DND-41 (cell line): ENCODE measurements around the gene FOCAD.

ENCODE experiments used
- ATAC-seq: fragments of 200-7000 bp; cut with Tn5 transposase; 3 replicates; pipeline ENCODE4 v1.9.1; 2021; ENCODE audit warnings: low read depth; ENCODE audit not compliant: insufficient read depth
- DNase-seq: peaks from one replicate; pipeline ENCODE4 v3.0.0-alpha.2; 2020
- H2AFZ ChIP-seq: 2 replicates; pipeline ENCODE4 v1.6.0; 2012; ENCODE audit warnings: low read depth, low read length
- H3K27ac ChIP-seq: 2 replicates; pipeline ENCODE4 v1.5.1; 2012; ENCODE audit warnings: low read length, inconsistent platforms
- H3K27me3 ChIP-seq: fragments of 200-600 bp; sonication (generic); 2 replicates; pipeline ENCODE4 v1.6.0; 2012; ENCODE audit warnings: low read length, mild to moderate bottlenecking, inconsistent platforms; ENCODE audit not compliant: insufficient read depth, poor library complexity
- H3K36me3 ChIP-seq: 2 replicates; pipeline ENCODE4 v1.5.1; 2012; ENCODE audit warnings: low read length, inconsistent platforms; ENCODE audit not compliant: insufficient read depth
- H3K4me1 ChIP-seq: 2 replicates; pipeline ENCODE4 v1.5.1; 2012; ENCODE audit warnings: mild to moderate bottlenecking, low read length; ENCODE audit not compliant: insufficient read depth
- H3K4me2 ChIP-seq: 2 replicates; pipeline ENCODE4 v1.6.0; 2012; ENCODE audit warnings: mild to moderate bottlenecking, moderate library complexity, low read length, inconsistent platforms; ENCODE audit not compliant: insufficient read depth
- H3K4me3 ChIP-seq, 2 experiments: fragments of 200-600 bp in 1 of 2; shearing (Covaris generic) in 1 of 2; 2 replicates each; pipeline ENCODE4 v1.5.1; 2012 to 2016; ENCODE audit warnings: inconsistent platforms in 2 of 2, low read length in 2 of 2, mild to moderate bottlenecking in 2 of 2, low read depth in 1 of 2, moderate library complexity in 1 of 2
- H3K79me2 ChIP-seq: 2 replicates; pipeline ENCODE4 v1.6.0; 2012; ENCODE audit warnings: low read length, inconsistent platforms; ENCODE audit not compliant: insufficient read depth
- H3K9ac ChIP-seq: 2 replicates; pipeline ENCODE4 v1.6.0; 2012; ENCODE audit warnings: low read depth, mild to moderate bottlenecking, inconsistent platforms, low read length, moderate library complexity
- H3K9me3 ChIP-seq: 2 replicates; pipeline ENCODE4 v1.5.1; 2012; ENCODE audit warnings: low read length, moderate library complexity, mild to moderate bottlenecking, inconsistent platforms; ENCODE audit not compliant: insufficient read depth, severe bottlenecking
- H4K20me1 ChIP-seq: 2 replicates; pipeline ENCODE4 v1.6.0; 2012; ENCODE audit warnings: low read length; ENCODE audit not compliant: insufficient read depth
- EZH2 ChIP-seq: IDR thresholded peaks from 3 replicates; pipeline ENCODE4 v1.6.1; 2012; ENCODE audit warnings: borderline replicate concordance, low read depth, mild to moderate bottlenecking, moderate library complexity, low read length, inconsistent platforms; ENCODE audit not compliant: severe bottlenecking
- TF ChIP-seq, protein P1 (sequence below): IDR thresholded peaks from 2 replicates; pipeline ENCODE4 v1.5.1; 2012; ENCODE audit warnings: borderline replicate concordance, low read length, moderate library complexity, mild to moderate bottlenecking; ENCODE audit not compliant: poor library complexity, severe bottlenecking; ENCODE audit errors: extremely low read depth

FOCAD gene

DNA sequence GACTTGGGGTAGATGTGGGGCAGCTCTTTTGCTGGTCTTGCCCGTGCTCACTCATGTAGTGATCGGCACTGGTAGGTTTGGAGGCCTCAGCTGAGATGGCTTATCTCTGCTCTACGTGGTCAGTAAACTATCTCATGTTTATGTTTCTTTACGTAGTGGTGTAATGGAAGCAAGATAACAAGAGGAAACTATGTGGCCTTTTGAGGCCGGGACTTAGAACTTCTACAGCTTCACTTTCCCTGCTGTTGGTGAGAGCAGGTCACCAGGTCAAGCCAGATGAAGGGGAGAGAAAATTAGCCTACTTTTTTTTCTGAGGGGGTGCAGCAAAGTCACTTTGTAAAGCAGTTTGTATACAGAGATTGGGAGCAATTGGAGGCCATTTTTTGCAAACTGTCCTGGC, 8.5 kb downstream of the FOCAD start:
- TF ChIP-seq, protein P1, sequence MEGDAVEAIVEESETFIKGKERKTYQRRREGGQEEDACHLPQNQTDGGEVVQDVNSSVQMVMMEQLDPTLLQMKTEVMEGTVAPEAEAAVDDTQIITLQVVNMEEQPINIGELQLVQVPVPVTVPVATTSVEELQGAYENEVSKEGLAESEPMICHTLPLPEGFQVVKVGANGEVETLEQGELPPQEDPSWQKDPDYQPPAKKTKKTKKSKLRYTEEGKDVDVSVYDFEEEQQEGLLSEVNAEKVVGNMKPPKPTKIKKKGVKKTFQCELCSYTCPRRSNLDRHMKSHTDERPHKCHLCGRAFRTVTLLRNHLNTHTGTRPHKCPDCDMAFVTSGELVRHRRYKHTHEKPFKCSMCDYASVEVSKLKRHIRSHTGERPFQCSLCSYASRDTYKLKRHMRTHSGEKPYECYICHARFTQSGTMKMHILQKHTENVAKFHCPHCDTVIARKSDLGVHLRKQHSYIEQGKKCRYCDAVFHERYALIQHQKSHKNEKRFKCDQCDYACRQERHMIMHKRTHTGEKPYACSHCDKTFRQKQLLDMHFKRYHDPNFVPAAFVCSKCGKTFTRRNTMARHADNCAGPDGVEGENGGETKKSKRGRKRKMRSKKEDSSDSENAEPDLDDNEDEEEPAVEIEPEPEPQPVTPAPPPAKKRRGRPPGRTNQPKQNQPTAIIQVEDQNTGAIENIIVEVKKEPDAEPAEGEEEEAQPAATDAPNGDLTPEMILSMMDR, result no peak
- no peak for TF ChIP-seq EZH2
- peaks cover 23% of the 10 kb centered on the region; the same call in 1 of the 2 replicates for H3K79me2 ChIP-seq

GRCh38 chr9:20693068-20693467, 9.0 kb downstream of the FOCAD start:
- DNase-seq, result no peak
- Histone ChIP-seq H3K36me3 (no peaks in the 10 kb centered on the region), H3K4me1 (no peaks in the 10 kb centered on the region), H3K79me2 (peaks cover 22% of the 10 kb centered on the region; the same call in 1 of the 2 replicates), H3K9ac (no peak overlapping the region), H3K4me3 (no peak overlapping the region), H3K4me2 (no peak overlapping the region), H3K27ac (no peak overlapping the region), H3K27me3 (no peaks in the 10 kb centered on the region), H3K9me3 (no peaks in the 10 kb centered on the region), H2AFZ (no peak overlapping the region), H4K20me1 (peaks cover 4% of the 10 kb centered on the region; the same call in 1 of the 2 replicates)
- no peak for TF ChIP-seq EZH2
- TF ChIP-seq, protein P1, result no peak
- ATAC-seq, result no peak

More for the DNA sequence above, 8.5 kb downstream of the FOCAD start:
- no peaks in the 10 kb centered on the region for H3K27me3 ChIP-seq
- H3K9ac ChIP-seq, result no peak overlapping the region
- H3K27ac ChIP-seq, result no peak overlapping the region
- no peak overlapping the region for H3K4me2 ChIP-seq
- DNase-seq, result no peak
- no peaks in the 10 kb centered on the region for H3K9me3 ChIP-seq
- H2AFZ ChIP-seq, result no peak overlapping the region
- no peaks in the 10 kb centered on the region for H3K36me3 ChIP-seq
- H3K4me3 ChIP-seq, result no peak overlapping the region
- H3K4me1 ChIP-seq, result no peaks in the 10 kb centered on the region
- ATAC-seq, result no peak
- H4K20me1 ChIP-seq, result peaks cover 4% of the 10 kb centered on the region; the same call in 1 of the 2 replicates

- DNase-seq (no peak), ATAC-seq (no peak)
- H4K20me1 ChIP-seq, result peaks cover 4% of the 10 kb centered on the region; the same call in 1 of the 2 replicates
- H3K4me2 ChIP-seq, result no peak overlapping the region
- no peaks in the 10 kb centered on the region for H3K27me3 ChIP-seq
- H2AFZ ChIP-seq, result no peak overlapping the region
- no peaks in the 10 kb centered on the region for H3K36me3 ChIP-seq
- H3K9ac ChIP-seq, result no peak overlapping the region
- peaks cover 17% of the 10 kb centered on the region; the same call in 1 of the 2 replicates for H3K79me2 ChIP-seq
- H3K9me3 ChIP-seq, result no peaks in the 10 kb centered on the region
- no peak overlapping the region for H3K27ac ChIP-seq
- no peak overlapping the region for H3K4me3 ChIP-seq
- H3K4me1 ChIP-seq, result peaks cover 4% of the 10 kb centered on the region; the same call in 1 of the 2 replicates
- TF ChIP-seq, protein P1, result no peak
- no peak for TF ChIP-seq EZH2
These were observed 10.2 kb downstream of the FOCAD start for GRCh38 chr9:20694248-20694647.
